H1 (cell line): ENCODE measurements around the gene ANO9. TPM values are rescaled to one million over a fixed set of nuclear protein-coding genes. Genes with fewer than 3 reads are reported as not detected.
A peak's percentile ranks its signal among the peaks of the same experiment; 100 is the strongest.

ENCODE experiments used
- CTCF ChIA-PET: fragments of 300-600 bp; sonication (Branson Sonifier 250); formaldehyde crosslinking; loops from one replicate; lab custom pipeline; 2021; ENCODE audit not compliant: partially characterized antibody; lab: Charles Lee
- POLR2A ChIA-PET: fragments of 300-600 bp; sonication (Branson Sonifier 250); formaldehyde crosslinking; loops from one replicate; lab custom pipeline; 2021; ENCODE audit warnings: inconsistent platforms; ENCODE audit not compliant: partially characterized antibody; lab: Charles Lee
- DNase-seq, 2 experiments: peaks; one replicate each; pipeline versions ENCODE4 v3.0.0 to v3.0.0-alpha.2; 2010 to 2022; ENCODE audit warnings: low spot score in 2 of 2, low read depth in 1 of 2, mixed read lengths in 1 of 2
- FAIRE-seq: peaks from 2 replicates; lab custom pipeline; 2011; peaks lifted over from hg19 to GRCh38; lab: Jason Lieb, UNC
- H2AFZ ChIP-seq: 2 replicates; pipeline ENCODE4 v1.8.1; 2012; ENCODE audit warnings: low read length, inconsistent platforms
- H2AK5ac ChIP-seq: 2 replicates; pipeline ENCODE4 v1.6.1; 2013; ENCODE audit warnings: low read depth, low read length
- H2BK120ac ChIP-seq: replicated peaks from 2 replicates; pipeline ENCODE3; 2013; ENCODE audit warnings: low read depth, low read length, inconsistent platforms
- H2BK12ac ChIP-seq: 2 replicates; pipeline ENCODE4 v1.6.1; 2013; ENCODE audit warnings: low read depth, low read length
- H2BK15ac ChIP-seq: 2 replicates; pipeline ENCODE4 v1.6.1; 2013; ENCODE audit warnings: low read length
- H2BK20ac ChIP-seq: 2 replicates; pipeline ENCODE4 v1.6.1; 2013; ENCODE audit warnings: low read length
- H2BK5ac ChIP-seq: 2 replicates; pipeline ENCODE4 v1.6.1; 2013; ENCODE audit warnings: low read depth, low read length
- H3K14ac ChIP-seq: 2 replicates; pipeline ENCODE4 v1.6.1; 2013; ENCODE audit warnings: inconsistent platforms; ENCODE audit not compliant: insufficient read length
- H3K18ac ChIP-seq: 2 replicates; pipeline ENCODE4 v1.6.1; 2013; ENCODE audit warnings: low read length; ENCODE audit errors: extremely low read depth
- H3K23ac ChIP-seq: 2 replicates; pipeline ENCODE4 v1.6.1; 2013; ENCODE audit warnings: inconsistent platforms; ENCODE audit not compliant: insufficient read length
- H3K23me2 ChIP-seq: 2 replicates; pipeline ENCODE4 v1.6.1; 2013; ENCODE audit warnings: low read depth, low read length
- H3K27ac ChIP-seq: 2 replicates; pipeline ENCODE4 v1.6.1; 2011; ENCODE audit warnings: low read depth, low read length, inconsistent platforms
- H3K27me3 ChIP-seq, 4 experiments: replicated peaks in 1 of 4; 1 replicate in 1 of 4; 2 replicates in 3 of 4; pipeline versions ENCODE4 v1.6.1 to v1.8.1; 2011 to 2013; ENCODE audit warnings: low read length in 3 of 4, mild to moderate bottlenecking in 3 of 4, inconsistent platforms in 2 of 4, mixed read lengths in 2 of 4, moderate library complexity in 1 of 4; ENCODE audit not compliant: control insufficient read depth in 3 of 4, insufficient read depth in 3 of 4; ENCODE audit errors: extremely low read depth in 1 of 4
- H3K36me3 ChIP-seq, 4 experiments: 2 replicates each; pipeline versions ENCODE4 v1.6.1 to v1.8.1; 2011 to 2013; ENCODE audit warnings: mild to moderate bottlenecking in 4 of 4, low read length in 3 of 4, moderate library complexity in 2 of 4, control low read depth in 1 of 4, inconsistent platforms in 1 of 4; ENCODE audit not compliant: insufficient read depth in 4 of 4, control insufficient read depth in 2 of 4
- H3K4ac ChIP-seq: replicated peaks from 2 replicates; pipeline ENCODE3; 2013; ENCODE audit warnings: low read length, low read depth, mixed read lengths, inconsistent platforms; ENCODE audit not compliant: insufficient read length
- H3K4me1 ChIP-seq, 4 experiments: replicated peaks in 1 of 4; 1 replicate in 1 of 4; 2 replicates in 3 of 4; pipeline versions ENCODE4 v1.6.1 to v1.8.1; 2011 to 2013; ENCODE audit warnings: low read length in 3 of 4, inconsistent platforms in 2 of 4, mixed read lengths in 1 of 4; ENCODE audit not compliant: insufficient read depth in 4 of 4, control insufficient read depth in 3 of 4
- H3K4me2 ChIP-seq, 2 experiments: 2 replicates each; pipeline versions ENCODE4 v1.6.1 to v1.8.1; 2011 to 2013; ENCODE audit warnings: low read depth in 2 of 2, low read length in 2 of 2, control low read depth in 1 of 2, inconsistent platforms in 1 of 2, mild to moderate bottlenecking in 1 of 2; ENCODE audit not compliant: insufficient read depth in 1 of 2
- H3K4me3 ChIP-seq, 4 experiments: fragments of 200-600, 300-600 bp in 1 of 4; sonication (generic), shearing (Covaris generic), sonication (Bioruptor Twin) in 1 of 4; 2 replicates each; pipeline versions ENCODE4 v1.5.1 to v1.8.1; 2011 to 2016; ENCODE audit warnings: low read length in 4 of 4, low read depth in 3 of 4, control low read depth in 2 of 4, inconsistent platforms in 2 of 4, mild to moderate bottlenecking in 2 of 4, mixed read lengths in 1 of 4, moderate library complexity in 1 of 4; ENCODE audit not compliant: insufficient read depth in 2 of 4; ENCODE audit errors: extremely low read depth in 1 of 4
- H3K56ac ChIP-seq: replicated peaks from 2 replicates; pipeline ENCODE3; 2013; ENCODE audit warnings: low read depth, mild to moderate bottlenecking, mixed read lengths, low read length, inconsistent platforms; ENCODE audit not compliant: insufficient read length
- H3K79me1 ChIP-seq: 2 replicates; pipeline ENCODE4 v1.6.1; 2013; ENCODE audit warnings: low read depth, low read length, control low read depth
- H3K79me2 ChIP-seq, 2 experiments: 2 replicates each; pipeline versions ENCODE4 v1.6.1 to v1.8.1; 2012 to 2013; ENCODE audit warnings: low read length in 2 of 2, mild to moderate bottlenecking in 2 of 2, inconsistent platforms in 1 of 2; ENCODE audit not compliant: insufficient read depth in 2 of 2, control insufficient read depth in 1 of 2
- H3K9ac ChIP-seq, 4 experiments: replicated peaks in 1 of 4; 1 replicate in 1 of 4; 2 replicates in 3 of 4; pipeline versions ENCODE4 v1.6.1 to v1.8.1; 2011 to 2013; ENCODE audit warnings: low read depth in 3 of 4, low read length in 3 of 4, control low read depth in 2 of 4, mild to moderate bottlenecking in 2 of 4, moderate library complexity in 2 of 4, inconsistent platforms in 1 of 4; ENCODE audit errors: extremely low read depth in 1 of 4
- H3K9me3 ChIP-seq, 2 experiments: 2 replicates each; pipeline versions ENCODE4 v1.6.1 to v1.8.1; 2012 to 2013; ENCODE audit warnings: mild to moderate bottlenecking in 2 of 2, moderate library complexity in 2 of 2, control low read depth in 1 of 2, inconsistent platforms in 1 of 2, low read depth in 1 of 2, low read length in 1 of 2, mixed read lengths in 1 of 2; ENCODE audit not compliant: insufficient read depth in 2 of 2
- H4K20me1 ChIP-seq, 2 experiments: replicated peaks in 1 of 2; 2 replicates each; pipeline versions ENCODE3 to v1.8.1; 2011 to 2013; ENCODE audit warnings: inconsistent platforms in 2 of 2, low read length in 2 of 2, mild to moderate bottlenecking in 1 of 2; ENCODE audit not compliant: insufficient read depth in 2 of 2, control insufficient read depth in 1 of 2
- H4K5ac ChIP-seq: 2 replicates; pipeline ENCODE4 v1.6.1; 2013; ENCODE audit warnings: low read length, low read depth, mixed read lengths, inconsistent platforms; ENCODE audit not compliant: insufficient read length
- H4K8ac ChIP-seq: 2 replicates; pipeline ENCODE4 v1.8.0; 2013; ENCODE audit warnings: mild to moderate bottlenecking, moderate library complexity, low read length, inconsistent platforms; ENCODE audit not compliant: insufficient read depth; ENCODE audit errors: extremely low read depth
- H4K91ac ChIP-seq: replicated peaks from 2 replicates; pipeline ENCODE3; 2013; ENCODE audit warnings: low read length, mixed read lengths, inconsistent platforms; ENCODE audit not compliant: insufficient read length
- POU5F1 ChIP-seq: IDR thresholded peaks from 2 replicates; pipeline ENCODE4 v1.6.1; 2011; ENCODE audit warnings: low read depth, mild to moderate bottlenecking, low read length, moderate library complexity
- WGBS, 2 experiments: shearing (Covaris generic) in 1 of 2; methylation state at CpG; one replicate each; pipeline versions ENCODE4 v1.1.6 to v1.1.7; 2013 to 2015; ENCODE audit warnings: low lambda C conversion rate in 2 of 2, mixed read lengths in 2 of 2, inconsistent platforms in 1 of 2, low coverage in 1 of 2, missing lambda C conversion rate in 1 of 2; ENCODE audit not compliant: insufficient replicate concordance in 2 of 2, insufficient coverage in 1 of 2, insufficient read length in 1 of 2; ENCODE audit errors: extremely low coverage in 1 of 2, missing lambda C conversion rate in 1 of 2; 5-methylcytosine and 5-hydroxymethylcytosine counted together
- polyA plus RNA-seq, 7 experiments: library from polyadenylated mRNA; depleted of rRNA in 3 of 7; stranded (reverse) in 5 of 7; unstranded in 2 of 7; fragments of >200 nt in 5 of 7; fragments of 200-250 nt in 2 of 7; gene quantifications; 1 replicate in 5 of 7; 2 replicates in 1 of 7; 4 replicates in 1 of 7; pipeline versions ENCODE4 v1.2.1 to v1.2.3, GENCODE V29; 2011 to 2013; ENCODE audit warnings: missing spikeins in 2 of 7, mixed read lengths in 2 of 7
- total RNA-seq: library from RNA; stranded (reverse); fragmentation: NEBNext Ultra II Directional; extraction: Animal tissue kit (Norgen Biotek cat#: 25700); gene quantifications from 2 replicates; pipeline ENCODE4 v1.2.1, GENCODE V29; 2021

ANO9 gene
- total and polyA plus RNA-seq, 2 of the 8 experiments (the other 6 are each of a cell fraction or from before 2014, with no cell fraction given) = 20.0 to 20.7 TPM

DNA sequence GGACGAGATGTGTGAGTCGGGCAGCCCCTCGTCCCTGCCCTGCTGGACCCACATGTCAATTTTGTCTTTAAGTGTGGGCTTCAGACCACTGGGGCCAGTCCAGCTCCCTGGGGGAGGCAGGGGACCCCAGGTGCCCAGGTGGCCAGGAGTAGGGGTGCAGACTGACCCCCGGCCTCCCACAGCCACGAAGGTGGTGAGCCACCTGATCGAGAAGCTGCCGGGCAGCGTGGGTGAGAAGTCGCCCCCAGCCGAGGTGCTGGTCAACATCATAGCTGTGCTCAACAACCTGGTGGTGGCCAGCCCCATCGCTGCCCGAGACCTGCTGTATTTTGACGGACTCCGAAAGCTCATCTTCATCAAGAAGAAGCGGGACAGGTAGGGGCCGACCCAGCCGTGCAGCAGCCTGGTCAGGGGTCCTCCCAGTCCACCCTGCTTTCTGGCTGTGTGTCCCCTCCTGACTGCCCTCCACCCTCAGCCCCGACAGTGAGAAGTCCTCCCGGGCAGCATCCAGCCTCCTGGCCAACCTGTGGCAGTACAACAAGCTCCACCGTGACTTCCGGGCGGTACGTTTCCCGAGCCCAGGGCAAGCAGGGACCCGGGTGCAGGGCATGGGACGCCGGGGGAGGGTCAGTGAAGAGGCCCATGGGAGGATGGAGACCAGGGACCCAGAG is 37.9 kb downstream of the ANO9 start:
- Histone ChIP-seq H4K5ac (no peak overlapping the region), H3K4me2 (no peak overlapping the region), H2BK120ac (no peak overlapping the region), H2AFZ (no peak overlapping the region), H2BK5ac (no peak overlapping the region), H2AK5ac (no peak overlapping the region), H3K79me1 (peaks cover 2% of the 10 kb centered on the region; the same call in 1 of the 2 replicates), H3K27me3 (peaks cover 0 to 5% (median 0%) of the 10 kb centered on the region in 4 experiments; a peak in 2 of 7 replicates), H3K4ac (no peak overlapping the region), H3K18ac (no peak overlapping the region), H2BK20ac (no peak overlapping the region), H3K36me3 (peaks cover 0 to 10% (median 0%) of the 10 kb centered on the region in 4 experiments; a peak in 2 of 8 replicates), H4K20me1 (peaks cover 5 to 12% of the 10 kb centered on the region in 2 experiments), H2BK15ac (no peak overlapping the region), H3K79me2 (no peaks in the 10 kb centered on the region), H3K23me2 (peaks cover 3% of the 10 kb centered on the region; the same call in 1 of the 2 replicates), H4K91ac (no peak overlapping the region), H4K8ac (no peak overlapping the region), H3K9ac (no peak overlapping the region), H3K27ac (no peak overlapping the region), H3K9me3 (peaks cover 0 to 7% of the 10 kb centered on the region in 2 experiments; a peak in 1 of 4 replicates), H3K23ac (no peak overlapping the region), H2BK12ac (no peak overlapping the region), H3K56ac (no peak overlapping the region), H3K14ac (no peak overlapping the region), H3K4me1 (peaks cover 0 to 11% (median 6%) of the 10 kb centered on the region in 4 experiments; a peak in 4 of 7 replicates), H3K4me3 (no peak overlapping the region)
- ChIA-PET CTCF (interaction anchor here (0.6 to 1.6 kb wide), 5 partner anchors 11 to 75 kb away, joined by 3 to 7 read pairs (median 4); partner anchors contain the start of genes PTDSS2 and SIGIRR), POLR2A (interaction anchor here (0.9 to 5.9 kb wide), 12 partner anchors 11 to 117 kb away, joined by 3 to 41 read pairs (median 4); partner anchors contain the start of genes B4GALNT4, PKP3 and SIGIRR)
- no peak for TF ChIP-seq POU5F1
- FAIRE-seq (no peak), DNase-seq (peak in 1 of 2 experiments; percentile 43)
- 97% methylated on average over 23 of the region's 27 CpGs; no CpG with 5 or more reads in 1 of the 2 experiments for WGBS, 2 experiments
